NOMO-1 treated with dmso at 0.1 percent for 144 hours (cell line): ENCODE measurements around the gene NARF.
"Not testable (repeated sequence)": the region's sequence is repeated elsewhere in the genome, so short reads cannot be mapped to it uniquely, and the experiment has no call there.

ENCODE experiments used
- DNase-seq: peaks from one replicate; lab custom pipeline; 2025; ENCODE audit not compliant: unreplicated experiment; lab: John Stamatoyannopoulos, UW

Gene NARF

DNA sequence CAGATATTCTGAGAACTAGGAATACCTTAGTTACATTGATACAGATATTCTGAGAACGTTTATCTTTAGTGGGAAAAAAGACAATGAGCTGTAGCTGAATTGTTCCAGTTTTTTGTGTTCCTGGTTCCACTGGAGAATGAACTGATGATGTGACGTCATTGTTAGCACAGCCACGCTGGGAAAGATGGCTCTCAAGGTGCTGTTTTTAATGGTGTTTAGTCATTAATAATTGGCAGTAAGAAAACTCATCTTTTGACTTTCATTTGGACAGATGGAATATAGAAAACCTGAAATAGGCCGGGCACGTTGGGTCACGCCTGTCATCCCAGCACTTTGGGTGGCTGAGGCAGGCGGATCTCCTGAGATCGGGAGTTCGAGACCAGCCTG lies 71.4 kb downstream of the NARF start:
- DNase-seq: no peak

DNA sequence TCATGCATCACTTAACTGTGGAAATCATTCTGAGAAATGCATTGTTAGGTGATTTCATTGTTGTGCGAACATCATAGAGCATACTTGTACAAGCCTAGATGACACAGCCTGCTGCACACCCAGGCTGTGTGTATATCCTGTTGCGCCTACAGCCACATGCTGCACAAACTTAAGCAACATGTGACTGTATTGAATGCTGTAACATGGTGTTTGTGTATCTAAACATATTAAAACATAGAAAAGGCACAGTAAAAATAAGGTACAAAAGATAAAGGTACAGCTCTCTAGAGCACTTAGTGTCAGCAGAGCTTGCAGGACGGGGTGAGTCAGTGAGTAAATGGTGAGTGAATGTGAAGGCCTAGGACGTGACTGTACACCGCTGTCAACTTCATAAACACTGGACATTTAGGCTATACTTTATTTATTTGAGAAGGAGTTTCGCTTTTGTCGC lies 72.9 kb downstream of the NARF start:
- DNase-seq: no peak

GRCh38 chr17:82534401-82534812 lies 75.9 kb downstream of the NARF start:
- DNase-seq: no peak

- DNase-seq: no peak
These were observed 78.1 kb downstream of the NARF start for GRCh38 chr17:82536512-82537201.

- DNase-seq: not testable (repeated sequence)
These were observed 78.7 kb downstream of the NARF start for GRCh38 chr17:82537228-82537627.

DNA sequence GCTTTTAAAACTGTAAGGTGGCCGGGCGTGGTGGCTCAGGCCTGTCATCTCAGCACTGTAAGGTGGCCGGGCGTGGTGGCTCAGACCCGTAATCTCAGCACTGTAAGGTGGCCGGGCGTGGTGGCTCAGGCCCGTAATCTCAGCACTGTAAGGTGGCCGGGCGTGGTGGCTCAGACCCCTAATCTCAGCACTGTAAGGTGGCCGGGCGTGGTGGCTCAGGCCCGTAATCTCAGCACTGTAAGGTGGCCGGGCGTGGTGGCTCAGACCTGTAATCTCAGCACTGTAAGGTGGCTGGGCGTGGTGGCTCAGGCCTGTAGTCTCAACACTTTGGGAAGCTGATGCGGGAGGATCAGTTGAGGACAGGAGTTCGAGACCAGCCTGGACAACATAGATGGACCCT lies 80.5 kb downstream of the NARF start:
- DNase-seq: not testable (repeated sequence)
